ENCODE data around the gene UNC5C. TPM values are rescaled to one million over a fixed set of nuclear protein-coding genes. Genes with fewer than 3 reads are reported as not detected.

The UNC5C gene
- total and polyA plus RNA-seq, 2 of the 8 experiments (the other 6 are each of a cell fraction or from before 2014, with no cell fraction given), result 0.30 to 1.3 TPM

DNA sequence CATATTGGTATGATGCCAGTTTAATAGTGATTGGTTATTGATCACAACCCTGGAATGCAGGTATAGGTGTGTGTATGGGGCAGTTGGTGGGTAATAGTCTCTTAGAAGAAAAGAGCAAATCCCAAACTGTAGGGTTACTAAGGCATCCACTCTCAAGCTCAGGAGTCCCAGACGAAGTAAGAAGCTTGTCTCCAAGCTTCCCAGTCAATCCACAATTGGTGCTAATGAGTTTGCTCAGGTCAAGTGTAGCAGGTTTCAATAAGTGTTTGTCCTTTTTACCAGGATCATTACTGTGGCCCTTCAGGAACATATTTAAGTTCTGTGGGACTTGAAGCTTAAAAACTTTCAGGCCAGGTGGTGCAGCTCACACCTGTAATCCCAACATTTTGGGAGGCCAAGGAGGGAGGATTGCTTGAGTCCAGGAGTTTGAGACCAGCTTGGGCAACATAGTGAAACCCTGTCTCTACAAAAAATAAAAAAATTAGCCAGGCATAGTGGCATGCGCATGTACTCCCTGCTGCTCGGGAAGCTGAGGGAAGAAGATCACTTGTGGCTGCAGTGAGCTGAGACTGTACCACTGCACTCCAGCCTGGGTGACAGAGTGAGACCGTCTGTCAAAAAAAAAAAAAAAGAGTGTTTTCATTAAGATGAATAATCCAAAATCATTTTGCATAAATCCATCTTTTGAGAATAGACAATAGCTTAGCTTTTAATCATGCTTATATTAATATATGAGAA lies 166.8 kb downstream of the UNC5C start:
- Histone ChIP-seq H3K23ac (ENCODE audit: insufficient read length) (no peak overlapping the region), H4K91ac (replicated peaks; ENCODE audit: insufficient read length, low read length) (no peak overlapping the region), H2BK20ac (ENCODE audit: low read length) (no peak overlapping the region), H2BK12ac (ENCODE audit: low read depth, low read length) (no peak overlapping the region), H4K20me1 (replicated peaks in 1 of 2; ENCODE audit: control insufficient read depth in 1 of 2, insufficient read depth in 2 of 2, low read length in 2 of 2) (no peaks in the 10 kb centered on the region), H2BK5ac (ENCODE audit: low read depth, low read length) (no peak overlapping the region), H3K27ac (ENCODE audit: low read depth, low read length) (no peak overlapping the region), H3K36me3 (ENCODE audit: control insufficient read depth in 2 of 4, insufficient read depth in 4 of 4, low read length in 3 of 4) (no peaks in the 10 kb centered on the region), H3K18ac (ENCODE audit: extremely low read depth, low read length) (no peak overlapping the region), H3K9ac (replicated peaks in 1 of 4; ENCODE audit: extremely low read depth in 1 of 4, low read depth in 3 of 4, low read length in 3 of 4) (no peak overlapping the region), H2AFZ (ENCODE audit: low read length) (no peak overlapping the region), H3K4me3 (ENCODE audit: extremely low read depth in 1 of 4, insufficient read depth in 2 of 4, low read depth in 3 of 4, low read length in 4 of 4) (no peak overlapping the region), H3K14ac (ENCODE audit: insufficient read length) (no peak overlapping the region), H4K8ac (ENCODE audit: extremely low read depth, insufficient read depth, low read length) (no peak overlapping the region), H4K5ac (ENCODE audit: insufficient read length, low read depth, low read length) (no peak overlapping the region), H2BK15ac (ENCODE audit: low read length) (no peak overlapping the region), H3K4me2 (ENCODE audit: insufficient read depth in 1 of 2, low read depth in 2 of 2, low read length in 2 of 2) (no peak overlapping the region), H3K56ac (replicated peaks; ENCODE audit: insufficient read length, low read depth, low read length) (no peak overlapping the region), H2BK120ac (replicated peaks; ENCODE audit: low read depth, low read length) (no peak overlapping the region), H3K27me3 (replicated peaks in 1 of 4; ENCODE audit: control insufficient read depth in 3 of 4, extremely low read depth in 1 of 4, insufficient read depth in 3 of 4, low read length in 3 of 4) (peaks cover 16 to 35% (median 25%) of the 10 kb centered on the region in 4 experiments), H3K23me2 (ENCODE audit: low read depth, low read length) (no peaks in the 10 kb centered on the region), H3K79me2 (ENCODE audit: control insufficient read depth in 1 of 2, insufficient read depth in 2 of 2, low read length in 2 of 2) (no peaks in the 10 kb centered on the region), H3K4me1 (replicated peaks in 1 of 4; ENCODE audit: control insufficient read depth in 3 of 4, insufficient read depth in 4 of 4, low read length in 3 of 4) (no peaks in the 10 kb centered on the region), H3K9me3 (ENCODE audit: insufficient read depth in 2 of 2, low read depth in 1 of 2, low read length in 1 of 2) (no peaks in the 10 kb centered on the region), H3K4ac (replicated peaks; ENCODE audit: insufficient read length, low read depth, low read length) (no peak overlapping the region), H3K79me1 (ENCODE audit: low read depth, low read length) (no peaks in the 10 kb centered on the region), H2AK5ac (ENCODE audit: low read depth, low read length) (no peak overlapping the region)
- POLR2A ChIA-PET (ENCODE audit: partially characterized antibody), result no interaction called here
- 89% methylated on average over 4 of the region's 4 CpGs; no CpG with 5 or more reads in 1 of the 2 experiments for WGBS, 2 experiments (ENCODE audit: extremely low coverage in 1 of 2, insufficient coverage in 1 of 2, insufficient read length in 1 of 2, insufficient replicate concordance in 2 of 2, low coverage in 1 of 2, low lambda C conversion rate in 2 of 2, missing lambda C conversion rate in 1 of 2)
- TF ChIP-seq PHF8 (conservative IDR thresholded peaks at IDR 0.05; ENCODE audit: low read depth, low read length), result no peak
- no peak for TF ChIP-seq TAF1 (IDR thresholded peaks at IDR 0.05; ENCODE audit: low read depth, low read length)
- TF ChIP-seq SIN3A (conservative IDR thresholded peaks at IDR 0.05 in 1 of 2, IDR thresholded peaks at IDR 0.05 in 1 of 2; ENCODE audit: low read depth in 1 of 2, low read length in 2 of 2), result no peak
- no peak for TF ChIP-seq SP4 (IDR thresholded peaks at IDR 0.05; ENCODE audit: low read length)
- TF ChIP-seq ATF3 (IDR thresholded peaks at IDR 0.05; ENCODE audit: insufficient read depth, low read depth, low read length), result no peak
- no peak for TF ChIP-seq ZNF274 (IDR thresholded peaks at IDR 0.05; ENCODE audit: borderline replicate concordance, extremely low read depth, low read length)
- TF ChIP-seq JUN (IDR thresholded peaks at IDR 0.05; ENCODE audit: low read depth, low read length), result no peak
- no peak for TF ChIP-seq NANOG (IDR thresholded peaks at IDR 0.05; ENCODE audit: insufficient read depth, low read depth, low read length, poor library complexity, severe bottlenecking)
- TF ChIP-seq, protein P1, sequence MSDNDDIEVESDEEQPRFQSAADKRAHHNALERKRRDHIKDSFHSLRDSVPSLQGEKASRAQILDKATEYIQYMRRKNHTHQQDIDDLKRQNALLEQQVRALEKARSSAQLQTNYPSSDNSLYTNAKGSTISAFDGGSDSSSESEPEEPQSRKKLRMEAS (IDR thresholded peaks at IDR 0.05), result no peak
- TF ChIP-seq EZH2 (IDR thresholded peaks at IDR 0.05; ENCODE audit: low read depth, low read length, severe bottlenecking), result no peak
- FAIRE-seq, result no peak
- no peak for DNase-seq (ENCODE audit: low read depth in 1 of 2, low spot score in 2 of 2)
- CTCF ChIA-PET (ENCODE audit: partially characterized antibody), result interaction anchor here (1.5 kb wide), 1 partner anchor 40 kb away, joined by 3 read pairs; no protein-coding TSS in a partner anchor
